Stimulated activated CD4-positive, alpha-beta T cell treated with anti-CD3 and anti-CD28 coated beads, Interleukin-1b, Interleukin-23, amount 100 ng/mL, for 48 hours (primary cell): ENCODE results near the gene ARHGDIG.
"Not testable (repeated sequence)": the region's sequence is repeated elsewhere in the genome, so short reads cannot be mapped to it uniquely, and the experiment has no call there.

ENCODE experiments used
- DNase-seq: peaks from one replicate; pipeline ENCODE4 v3.0.0-alpha.2; 2020

The ARHGDIG gene

DNA sequence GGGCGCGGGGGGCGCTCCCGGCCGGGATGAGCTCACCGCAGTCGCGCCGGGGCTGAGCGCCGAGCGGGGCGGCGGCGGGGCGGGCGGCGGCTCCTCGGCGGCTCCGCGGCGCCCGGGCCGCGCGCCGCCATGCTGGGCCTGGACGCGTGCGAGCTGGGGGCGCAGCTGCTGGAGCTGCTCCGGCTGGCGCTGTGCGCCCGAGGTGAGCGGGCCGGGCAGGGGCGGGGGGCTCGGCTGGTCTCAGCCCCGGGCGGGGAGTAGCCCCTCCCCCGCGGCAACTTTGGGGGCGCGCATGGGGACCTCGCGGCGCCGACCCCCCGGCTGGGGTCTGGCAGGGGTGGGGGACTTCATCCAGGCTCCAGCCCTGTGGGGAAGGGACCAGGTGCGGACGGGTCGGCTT is at the start of gene ARHGDIG:
ARHGDIG (plus strand) TSS at position 40 of the 400 bp plus-strand sequence; CDS start at position 130, 90 bp downstream.
- DNase-seq: no peak

DNA sequence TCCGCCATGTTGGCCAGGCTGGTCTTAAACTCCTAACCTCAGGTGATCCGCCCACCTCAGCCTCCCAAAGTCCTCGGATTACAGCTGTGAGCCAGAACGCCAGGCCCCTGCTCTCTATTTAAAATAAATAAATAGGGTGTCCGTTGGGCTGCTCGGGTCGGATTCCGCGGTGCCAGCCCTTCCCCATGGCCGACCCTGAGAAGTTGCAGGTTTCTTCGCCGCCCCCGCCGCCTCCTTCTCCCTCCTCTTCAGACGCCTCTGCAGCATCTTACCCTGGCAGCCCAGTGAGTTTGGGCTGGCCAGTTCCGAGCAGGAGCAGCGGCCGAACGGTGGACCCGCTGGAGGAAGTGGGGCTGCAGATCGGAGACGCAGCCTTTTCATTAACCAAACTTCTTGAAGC is 49.4 kb upstream of the ARHGDIG start:
- no peak for DNase-seq

DNA sequence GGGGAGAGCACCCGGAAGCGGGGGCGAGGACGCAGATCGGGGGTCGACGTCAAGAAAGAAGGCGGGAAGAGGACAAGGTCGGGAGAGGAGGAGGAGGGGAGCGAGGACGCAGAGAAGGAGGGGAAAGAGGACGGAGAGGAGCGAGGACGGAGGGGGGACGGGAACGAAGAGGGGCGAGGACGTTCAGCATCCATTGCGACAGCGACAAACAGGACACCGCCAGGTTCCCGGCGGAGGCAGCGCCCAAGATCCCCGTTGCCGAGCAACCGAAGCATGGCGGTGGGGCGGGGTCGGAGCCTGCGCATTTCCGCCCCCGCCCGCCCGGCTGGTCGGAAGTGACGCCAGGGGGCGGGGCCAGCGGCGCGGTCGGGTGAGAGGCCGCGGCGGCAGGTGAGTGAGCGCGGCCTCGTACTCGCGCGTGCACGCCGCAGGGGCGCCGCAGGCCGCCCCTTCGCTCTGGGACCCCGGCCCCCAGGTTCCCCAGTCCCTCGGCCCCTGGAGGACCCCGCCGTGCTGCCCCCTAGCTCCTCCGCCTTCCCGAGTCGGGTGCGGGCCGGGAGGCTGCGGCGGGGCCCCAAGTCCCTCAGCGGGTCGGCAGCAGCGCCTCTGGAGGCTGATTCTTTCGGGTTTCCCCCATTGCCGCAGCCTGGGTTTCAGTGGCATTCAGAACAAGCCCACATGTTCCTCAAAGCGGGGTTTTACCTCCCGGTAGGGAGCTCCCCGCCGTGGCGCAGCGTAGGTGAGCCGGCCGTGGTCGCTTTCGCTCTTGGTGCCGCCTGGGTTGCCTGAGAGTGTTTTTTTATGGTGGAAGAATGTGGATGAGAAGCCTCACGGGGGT is 45.7 kb upstream of the ARHGDIG start, which contains the start of gene FAM234A:
FAM234A (plus strand) TSS at position 354 of the 838 bp plus-strand sequence. CDS start 19,593 bp downstream, outside the sequence.
- DNase-seq: peak; percentile 94

DNA sequence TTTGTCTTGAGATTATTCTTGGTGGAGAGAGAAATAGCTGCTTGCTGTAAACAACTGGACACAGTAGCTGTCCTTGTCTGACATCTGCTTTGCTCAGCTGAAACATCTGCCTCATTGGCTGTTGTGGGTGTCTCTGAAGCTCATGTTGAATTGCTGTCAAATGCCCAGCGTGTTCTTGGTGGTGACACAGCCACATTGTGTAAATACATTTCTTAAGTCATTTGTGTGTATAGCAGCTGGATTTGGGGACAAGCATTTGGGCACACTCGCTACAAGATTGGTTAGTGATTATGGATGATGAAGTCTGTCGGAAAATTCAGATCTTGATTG is 40.5 kb upstream of the ARHGDIG start:
- DNase-seq: no peak

DNA sequence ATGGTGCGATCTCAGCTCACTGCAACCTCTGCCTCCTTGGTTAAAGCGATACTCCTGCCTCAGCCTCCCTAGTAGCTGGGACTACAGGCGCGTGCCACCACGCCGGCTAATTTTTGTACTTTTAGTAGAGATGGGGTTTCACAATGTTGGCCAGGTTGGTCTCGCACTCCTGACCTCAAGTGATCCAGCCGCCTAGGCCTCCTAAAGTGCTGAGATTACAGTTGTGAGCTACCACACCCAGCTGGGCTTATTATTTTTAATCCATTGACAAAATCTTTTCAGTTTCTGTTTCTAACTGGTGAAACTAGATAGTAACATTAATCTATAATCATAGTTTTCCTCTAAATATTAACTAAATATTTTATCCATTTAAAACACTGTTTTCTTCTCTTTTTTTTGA is 39.8 kb upstream of the ARHGDIG start:
- DNase-seq: no peak

DNA sequence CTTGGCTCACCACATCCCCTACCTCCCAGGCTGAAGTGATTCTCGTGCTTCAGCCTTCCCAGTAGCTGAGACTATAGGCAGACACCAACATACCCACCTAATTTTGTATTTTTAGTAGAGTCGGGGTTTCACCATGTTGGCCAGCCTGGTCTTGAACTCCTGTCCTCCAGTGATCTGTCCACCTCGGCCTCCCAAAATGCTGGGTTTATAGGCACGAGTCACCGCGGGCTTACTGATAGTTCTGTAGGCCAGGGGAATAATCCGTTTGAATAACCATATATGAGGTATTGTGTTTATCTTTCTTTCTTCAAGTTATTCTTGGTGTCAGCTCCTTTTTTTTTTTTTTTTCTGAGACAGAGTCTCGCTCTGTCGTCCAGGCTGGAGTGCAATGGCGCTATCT is 38.1 kb upstream of the ARHGDIG start:
- no peak for DNase-seq

DNA sequence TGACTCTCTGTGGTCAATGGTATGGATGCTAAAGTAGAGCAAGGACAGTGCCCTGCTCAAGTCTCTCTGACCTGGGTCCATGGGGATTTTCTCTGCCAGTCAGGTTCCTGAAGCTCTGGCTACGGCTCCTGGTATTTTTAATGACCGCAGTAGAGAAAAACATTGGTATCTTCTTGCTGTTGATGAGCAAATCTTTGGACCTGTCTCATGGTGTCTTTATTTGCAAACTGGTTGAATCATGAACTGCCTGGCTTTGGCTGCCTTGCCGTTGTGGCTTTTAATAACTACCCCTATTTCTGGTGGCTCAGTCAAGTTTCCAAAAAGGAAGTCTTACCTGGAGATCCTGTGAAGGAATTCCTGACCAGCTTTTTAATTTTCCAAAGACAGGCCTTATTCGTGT is 37.0 kb upstream of the ARHGDIG start:
- no peak for DNase-seq

DNA sequence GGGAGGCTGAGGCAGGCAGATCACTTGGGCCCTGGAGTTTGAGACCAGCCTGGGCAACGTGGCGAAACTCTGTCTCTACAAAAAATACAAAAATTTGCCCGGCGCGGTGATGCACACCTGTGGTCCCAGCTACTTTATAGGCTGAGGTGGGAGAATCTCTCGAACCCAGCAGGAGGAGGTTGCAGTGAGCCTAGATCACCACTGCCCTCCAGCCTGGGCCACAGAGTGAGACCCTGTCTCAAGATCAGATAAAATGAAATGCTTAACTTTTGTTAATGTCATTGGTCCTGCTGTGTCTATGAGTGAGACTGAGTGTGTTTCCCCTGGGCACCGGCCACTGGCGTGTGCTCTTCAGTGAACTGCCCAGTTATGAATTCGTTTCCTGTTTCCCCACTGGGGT is 35.3 kb upstream of the ARHGDIG start:
- no peak for DNase-seq

DNA sequence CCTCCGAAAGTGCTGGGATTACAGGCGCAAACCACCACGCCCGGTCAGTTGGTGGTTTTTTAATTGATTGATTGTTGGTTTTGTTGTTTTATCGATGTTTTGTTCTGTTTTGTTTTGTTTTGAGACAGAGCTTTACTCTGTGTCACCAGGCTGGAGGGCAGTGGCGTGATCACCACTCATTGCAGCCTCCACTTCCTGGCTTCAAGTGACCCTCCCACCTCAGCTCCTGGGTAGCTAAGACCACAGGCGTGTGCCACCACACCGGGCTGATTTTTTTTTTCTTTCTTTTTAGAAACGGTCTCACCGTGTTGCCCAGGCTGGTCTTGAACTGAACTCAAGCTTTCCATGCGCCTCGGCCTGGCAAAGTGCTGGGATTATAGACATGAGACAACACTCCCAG is 33.4 kb upstream of the ARHGDIG start:
- DNase-seq: no peak

DNA sequence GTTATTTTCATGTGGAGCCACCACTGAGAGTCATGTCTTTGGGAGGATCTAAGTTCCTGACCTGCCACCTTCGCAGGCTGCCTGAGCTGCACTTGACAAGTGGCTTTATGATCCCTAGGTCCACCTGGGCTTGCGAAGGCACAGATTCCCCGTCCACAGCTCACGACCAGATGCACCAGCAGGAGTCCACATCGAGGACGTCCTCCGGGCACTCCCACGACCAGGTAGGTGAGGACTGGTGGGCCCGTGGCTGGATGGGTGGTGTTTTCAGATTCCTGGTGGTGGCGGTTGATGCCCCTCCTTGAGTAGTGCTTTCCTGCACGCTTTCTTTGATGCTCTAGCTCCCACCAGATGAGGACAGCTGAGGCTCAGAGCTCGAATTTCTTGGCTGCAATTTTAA is 31.0 kb upstream of the ARHGDIG start:
- no peak for DNase-seq

DNA sequence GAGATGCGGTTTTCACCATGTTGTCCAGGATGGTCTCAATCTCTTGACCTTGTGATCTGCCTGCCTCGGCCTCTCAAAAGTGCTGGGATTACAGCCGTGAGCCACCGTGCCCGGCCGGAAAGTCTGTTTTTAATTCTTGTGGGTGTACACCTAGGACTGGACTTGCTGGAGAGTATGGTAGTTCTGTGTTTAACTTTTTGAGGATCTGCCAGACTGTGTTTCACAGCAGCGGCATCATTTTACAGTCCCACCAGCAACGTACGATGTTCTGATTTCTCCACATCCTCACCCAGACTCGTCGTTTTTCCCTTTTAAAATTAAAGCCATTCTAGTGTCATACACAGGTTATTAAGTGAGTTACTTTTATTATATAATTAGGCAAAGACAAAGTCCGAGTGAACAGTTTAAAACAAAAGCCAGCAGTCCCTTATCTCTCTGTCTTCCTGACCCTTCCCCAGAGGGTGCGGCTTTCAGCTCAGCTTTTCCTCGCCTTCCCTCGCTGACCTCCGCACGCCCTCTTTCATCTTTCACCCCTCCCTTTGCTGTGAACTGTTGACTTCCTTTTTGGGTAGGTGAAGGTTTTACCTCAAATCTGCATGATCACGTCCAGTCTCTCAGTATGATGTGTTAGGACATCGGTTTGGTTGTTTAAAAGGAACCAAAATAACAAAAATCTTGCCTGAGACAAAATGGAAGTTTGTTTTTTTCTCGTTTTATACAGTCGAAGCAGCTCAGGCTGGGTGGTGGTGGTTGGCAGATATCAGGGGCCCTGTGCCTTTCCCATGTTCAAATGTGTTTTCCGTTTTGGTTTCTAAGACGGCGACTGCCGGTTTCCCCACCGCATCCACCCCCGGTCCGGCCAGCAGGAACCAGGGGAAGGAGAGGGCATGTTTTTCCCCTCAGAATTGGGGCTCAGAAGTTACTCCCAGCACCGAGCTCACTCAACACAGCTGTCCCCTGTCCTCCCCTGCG is 27.7 kb upstream of the ARHGDIG start:
- no peak for DNase-seq

DNA sequence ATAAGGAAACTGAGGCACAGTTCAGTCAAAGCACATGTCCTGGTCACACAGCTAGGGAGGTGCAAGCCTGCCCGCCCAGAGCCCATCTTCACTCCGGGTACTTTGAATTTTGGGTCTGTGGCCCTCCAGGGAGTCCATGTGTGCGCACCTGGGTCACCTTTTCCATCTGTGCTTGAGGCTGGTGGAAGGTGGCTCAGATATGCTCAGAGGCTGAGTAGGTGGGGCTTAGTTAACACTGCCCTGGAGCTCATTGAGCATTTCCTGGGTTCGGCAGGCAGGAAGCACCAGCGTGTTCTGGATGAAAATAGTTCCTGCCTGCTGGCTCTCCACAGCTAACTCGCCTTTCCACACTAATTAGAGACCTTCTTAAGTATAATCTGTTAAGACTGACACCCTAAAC is 26.6 kb upstream of the ARHGDIG start:
- DNase-seq: no peak

DNA sequence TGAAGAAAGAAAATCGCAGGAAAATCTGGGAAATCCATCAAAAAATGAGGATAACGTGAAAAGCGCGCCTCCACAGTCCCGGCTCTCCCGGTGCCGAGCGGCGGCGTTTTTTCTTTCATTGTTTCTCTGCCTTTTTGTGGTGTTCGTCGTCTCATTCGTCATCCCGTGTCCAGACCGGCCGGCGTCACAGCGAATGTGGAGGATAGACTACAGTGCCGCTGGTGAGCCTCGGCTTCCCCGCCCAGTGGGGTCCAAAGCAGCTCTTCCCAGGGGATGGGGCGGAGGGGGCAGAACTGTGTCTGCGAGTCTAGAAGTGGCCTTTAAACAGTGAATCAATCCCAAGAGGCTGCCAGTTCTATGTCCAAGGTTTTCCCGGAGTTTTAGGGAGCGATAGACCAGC is 25.9 kb upstream of the ARHGDIG start:
- no peak for DNase-seq

DNA sequence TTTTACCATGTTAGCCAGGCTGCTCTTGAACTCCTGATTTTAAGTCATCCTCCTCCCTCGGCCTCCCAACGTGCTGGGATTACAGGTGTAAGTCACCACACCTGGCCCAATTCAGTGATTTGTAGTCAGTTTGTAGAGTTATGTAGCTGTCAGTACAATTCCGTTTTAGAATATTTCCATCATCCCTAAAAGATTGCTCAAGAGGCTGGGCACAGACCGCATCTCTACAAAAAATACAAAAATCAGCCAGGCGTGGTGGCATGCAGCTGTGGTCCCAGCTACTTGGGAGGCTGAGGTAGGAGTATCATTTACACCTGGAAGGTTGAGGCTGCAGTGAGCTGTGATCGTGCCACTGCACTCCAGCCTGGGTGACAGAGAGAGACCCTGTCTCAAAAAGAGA is 25.2 kb upstream of the ARHGDIG start:
- DNase-seq: no peak

DNA sequence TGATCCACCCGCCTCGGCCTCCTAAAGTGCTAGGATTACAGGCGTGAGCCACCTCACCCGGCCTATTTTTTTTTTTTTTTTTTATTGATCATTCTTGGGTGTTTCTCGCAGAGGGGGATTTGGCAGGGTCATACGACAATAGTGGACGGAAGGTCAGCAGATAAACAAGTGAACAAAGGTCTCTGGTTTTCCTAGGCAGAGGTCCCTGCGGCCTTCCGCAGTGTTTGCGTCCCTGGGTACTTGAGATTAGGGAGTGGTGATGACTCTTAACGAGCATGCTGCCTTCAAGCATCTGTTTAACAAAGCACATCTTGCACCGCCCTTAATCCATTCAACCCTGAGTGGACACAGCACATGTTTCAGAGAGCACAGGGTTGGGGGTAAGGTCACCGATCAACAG is 22.3 kb upstream of the ARHGDIG start:
- DNase-seq: not testable (repeated sequence)

DNA sequence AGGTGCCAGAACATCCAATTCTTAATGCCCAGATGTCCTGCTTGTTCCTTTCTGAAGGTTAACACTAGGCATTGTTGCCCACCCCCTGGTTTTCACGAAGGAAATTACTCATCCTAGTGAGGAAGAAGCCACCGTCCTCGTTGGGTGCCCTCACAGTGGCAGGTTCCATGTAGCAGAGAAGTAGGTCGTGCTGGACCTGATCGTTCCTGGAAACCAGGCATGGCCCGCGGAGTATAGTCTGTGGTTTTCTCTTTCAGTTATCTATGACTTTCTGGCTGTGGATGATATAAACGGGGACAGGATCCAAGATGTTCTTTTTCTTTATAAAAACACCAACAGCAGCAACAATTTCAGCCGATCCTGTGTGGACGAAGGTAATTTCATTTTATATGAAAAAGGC is 21.2 kb upstream of the ARHGDIG start:
- no peak for DNase-seq

DNA sequence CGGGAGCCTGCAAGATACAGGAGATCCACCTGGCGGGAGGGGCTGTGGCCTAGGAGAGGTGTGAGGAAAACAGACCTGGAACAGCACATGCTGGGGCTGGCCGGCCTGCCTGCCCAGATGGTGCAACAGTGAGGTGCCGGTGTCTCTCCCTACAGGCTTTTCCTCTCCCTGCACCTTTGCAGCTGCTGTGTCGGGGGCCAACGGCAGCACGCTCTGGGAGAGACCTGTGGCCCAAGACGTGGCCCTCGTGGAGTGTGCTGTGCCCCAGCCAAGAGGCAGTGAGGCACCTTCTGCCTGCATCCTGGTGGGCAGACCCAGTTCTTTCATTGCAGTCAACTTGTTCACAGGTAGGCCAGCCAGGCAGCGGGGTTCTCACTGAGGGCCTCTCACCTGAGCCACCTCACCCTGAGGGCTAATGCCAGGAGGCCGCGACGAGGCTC is 20.6 kb upstream of the ARHGDIG start:
- no peak for DNase-seq

DNA sequence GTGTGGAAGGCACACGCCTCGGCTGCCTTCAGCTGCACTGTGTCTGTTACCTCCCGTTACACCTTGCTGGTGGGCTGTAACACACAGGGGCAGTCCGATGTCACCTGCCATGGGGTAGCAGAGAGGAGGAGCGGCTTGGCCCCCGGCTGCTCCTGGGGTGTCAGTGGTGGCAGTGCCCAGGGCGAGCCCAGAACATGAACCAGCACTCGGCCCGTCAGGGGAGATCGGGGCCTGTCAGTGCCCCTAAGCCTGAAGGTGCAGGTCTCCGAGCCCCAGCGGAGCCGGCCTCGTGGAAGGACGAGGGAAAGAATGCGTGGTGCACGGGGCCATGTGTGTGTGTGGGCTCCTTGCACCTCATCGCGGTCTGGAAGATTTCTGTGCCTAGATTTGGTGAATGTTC is 20.1 kb upstream of the ARHGDIG start:
- no peak for DNase-seq

DNA sequence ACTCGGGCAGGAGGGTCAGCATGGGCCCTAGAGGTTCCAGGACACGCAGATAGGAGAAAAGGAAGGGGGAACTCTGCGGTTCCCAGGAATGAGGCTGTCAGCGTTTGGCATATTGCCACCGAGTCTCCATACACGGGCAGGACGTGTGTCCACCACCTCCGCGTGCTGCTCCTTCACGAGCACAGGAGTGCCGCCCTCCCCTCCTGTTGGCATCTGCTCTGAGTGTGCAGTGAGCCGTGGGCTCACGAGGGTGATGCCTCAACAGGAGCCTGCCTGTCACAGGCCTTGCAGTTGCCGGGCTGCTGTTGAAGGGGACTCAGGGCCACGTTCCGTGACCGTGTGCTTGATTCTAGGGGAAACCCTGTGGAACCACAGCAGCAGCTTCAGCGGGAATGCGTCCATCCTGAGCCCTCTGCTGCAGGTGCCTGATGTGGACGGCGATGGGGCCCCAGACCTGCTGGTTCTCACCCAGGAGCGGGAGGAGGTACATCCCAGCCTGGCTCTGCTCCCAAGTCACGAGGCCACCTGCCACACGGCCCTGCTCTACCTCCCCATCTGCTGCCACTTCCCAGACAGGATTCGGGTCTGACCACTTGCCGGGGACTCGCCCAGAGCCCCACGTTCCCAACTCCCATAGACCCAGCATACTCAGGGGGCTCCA is 19.2 kb upstream of the ARHGDIG start:
- DNase-seq: no peak

DNA sequence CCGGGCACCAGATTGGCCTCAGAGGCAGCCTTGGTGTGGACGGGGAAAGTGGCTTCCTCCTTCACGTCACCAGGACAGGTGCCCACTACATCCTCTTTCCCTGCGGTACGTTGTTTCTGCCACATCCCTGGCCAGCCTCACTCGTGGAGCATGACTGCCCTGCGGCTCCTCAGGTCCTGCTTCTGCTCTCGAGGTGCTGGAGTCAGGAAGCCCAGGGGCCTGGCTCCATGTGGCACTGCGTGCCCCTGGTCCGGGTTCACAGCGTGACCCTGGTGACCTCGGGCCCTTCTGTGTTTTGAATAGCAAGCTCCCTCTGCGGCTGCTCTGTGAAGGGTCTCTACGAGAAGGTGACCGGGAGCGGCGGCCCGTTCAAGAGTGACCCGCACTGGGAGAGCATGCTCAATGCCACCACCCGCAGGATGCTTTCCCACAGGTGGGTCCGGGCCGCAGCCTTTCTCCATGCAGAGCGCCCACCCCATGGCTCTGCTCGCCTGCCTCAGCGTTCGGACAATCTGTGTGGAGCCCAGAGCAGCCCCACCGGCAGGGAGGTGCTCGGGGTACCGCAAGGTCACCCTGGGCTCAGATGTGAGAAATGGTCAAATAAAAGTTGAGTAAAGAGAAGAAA is 18.2 kb upstream of the ARHGDIG start:
- DNase-seq: no peak

DNA sequence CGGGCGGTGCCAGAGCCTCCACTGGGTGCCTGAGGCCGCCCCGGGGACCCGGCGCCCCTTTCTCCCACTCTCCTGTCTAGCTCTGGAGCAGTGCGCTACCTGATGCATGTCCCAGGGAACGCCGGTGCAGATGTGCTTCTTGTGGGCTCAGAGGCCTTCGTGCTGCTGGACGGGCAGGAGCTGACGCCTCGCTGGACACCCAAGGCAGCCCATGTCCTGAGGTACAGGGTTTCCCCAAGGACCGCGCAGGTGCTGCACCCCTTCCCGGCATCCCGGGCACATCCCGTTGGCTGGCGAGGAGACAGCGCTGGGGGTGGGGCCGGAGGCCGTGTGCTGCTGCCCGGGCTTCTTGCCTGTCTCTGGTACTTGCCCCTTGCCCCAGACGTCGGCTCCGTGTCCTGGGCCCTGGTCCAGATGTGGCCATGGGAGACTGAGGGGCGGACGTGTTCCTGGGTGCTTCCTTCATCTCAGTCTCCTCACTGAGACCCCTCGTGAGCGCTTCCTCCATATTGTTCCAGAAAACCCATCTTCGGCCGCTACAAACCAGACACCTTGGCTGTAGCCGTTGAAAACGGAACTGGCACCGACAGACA is 17.1 kb upstream of the ARHGDIG start:
- no peak for DNase-seq

DNA sequence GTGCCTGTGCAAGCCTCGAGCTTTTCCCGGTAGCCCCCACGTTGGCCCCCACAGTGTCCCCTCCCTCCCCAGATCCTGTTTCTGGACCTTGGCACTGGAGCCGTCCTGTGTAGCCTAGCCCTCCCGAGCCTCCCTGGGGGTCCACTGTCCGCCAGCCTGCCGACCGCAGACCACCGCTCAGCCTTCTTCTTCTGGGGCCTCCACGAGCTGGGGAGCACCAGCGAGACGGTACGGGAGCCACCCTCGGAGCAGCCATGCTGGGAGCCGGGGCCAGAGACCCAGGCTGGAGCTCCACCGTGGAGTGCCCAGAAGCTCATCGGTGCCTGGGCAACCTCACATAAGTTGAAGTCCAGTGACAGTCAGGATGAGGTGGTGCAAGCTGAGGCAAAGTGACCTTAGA is 16.4 kb upstream of the ARHGDIG start:
- DNase-seq: no peak
